SU-DHL-6 (cell line): ENCODE results near the gene VAC14.

Experiments used
- CTCF ChIP-seq: fragments of 200-600 bp; sonication (generic); IDR thresholded peaks from one replicate; pipeline ENCODE4 v1.5.1; 2017; ENCODE audit warnings: antibody characterized with exemption, mild to moderate bottlenecking, low read length, moderate library complexity; ENCODE audit not compliant: insufficient read depth, poor library complexity, severe bottlenecking
- EZH2phosphoT487 ChIP-seq: fragments of 200-600 bp; sonication (generic), shearing (Covaris generic); conservative IDR thresholded peaks from 2 replicates; pipeline ENCODE4 v1.6.1; 2018; ENCODE audit warnings: mild to moderate bottlenecking, antibody characterized with exemption, low read length, moderate library complexity, mixed read lengths

GRCh38 chr16:70692873-70693671 lies 107.9 kb downstream of the VAC14 start:
- TF ChIP-seq CTCF: no peak
- no peak for TF ChIP-seq EZH2phosphoT487
